Epithelial cell of umbilical artery (primary cell): Measurements from ENCODE around the gene XRCC1. TPM values are rescaled to one million over a fixed set of nuclear protein-coding genes. Genes with fewer than 3 reads are reported as not detected.

ENCODE experiments used
- total RNA-seq: library from RNA; depleted of rRNA; stranded (reverse); fragments of >200 nt; gene quantifications from 2 replicates; pipeline ENCODE4 v1.2.3, GENCODE V29; 2014

XRCC1 gene, protein sequence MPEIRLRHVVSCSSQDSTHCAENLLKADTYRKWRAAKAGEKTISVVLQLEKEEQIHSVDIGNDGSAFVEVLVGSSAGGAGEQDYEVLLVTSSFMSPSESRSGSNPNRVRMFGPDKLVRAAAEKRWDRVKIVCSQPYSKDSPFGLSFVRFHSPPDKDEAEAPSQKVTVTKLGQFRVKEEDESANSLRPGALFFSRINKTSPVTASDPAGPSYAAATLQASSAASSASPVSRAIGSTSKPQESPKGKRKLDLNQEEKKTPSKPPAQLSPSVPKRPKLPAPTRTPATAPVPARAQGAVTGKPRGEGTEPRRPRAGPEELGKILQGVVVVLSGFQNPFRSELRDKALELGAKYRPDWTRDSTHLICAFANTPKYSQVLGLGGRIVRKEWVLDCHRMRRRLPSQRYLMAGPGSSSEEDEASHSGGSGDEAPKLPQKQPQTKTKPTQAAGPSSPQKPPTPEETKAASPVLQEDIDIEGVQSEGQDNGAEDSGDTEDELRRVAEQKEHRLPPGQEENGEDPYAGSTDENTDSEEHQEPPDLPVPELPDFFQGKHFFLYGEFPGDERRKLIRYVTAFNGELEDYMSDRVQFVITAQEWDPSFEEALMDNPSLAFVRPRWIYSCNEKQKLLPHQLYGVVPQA
- 16.2 and 17.2 TPM in 2 replicates for total RNA-seq

DNA sequence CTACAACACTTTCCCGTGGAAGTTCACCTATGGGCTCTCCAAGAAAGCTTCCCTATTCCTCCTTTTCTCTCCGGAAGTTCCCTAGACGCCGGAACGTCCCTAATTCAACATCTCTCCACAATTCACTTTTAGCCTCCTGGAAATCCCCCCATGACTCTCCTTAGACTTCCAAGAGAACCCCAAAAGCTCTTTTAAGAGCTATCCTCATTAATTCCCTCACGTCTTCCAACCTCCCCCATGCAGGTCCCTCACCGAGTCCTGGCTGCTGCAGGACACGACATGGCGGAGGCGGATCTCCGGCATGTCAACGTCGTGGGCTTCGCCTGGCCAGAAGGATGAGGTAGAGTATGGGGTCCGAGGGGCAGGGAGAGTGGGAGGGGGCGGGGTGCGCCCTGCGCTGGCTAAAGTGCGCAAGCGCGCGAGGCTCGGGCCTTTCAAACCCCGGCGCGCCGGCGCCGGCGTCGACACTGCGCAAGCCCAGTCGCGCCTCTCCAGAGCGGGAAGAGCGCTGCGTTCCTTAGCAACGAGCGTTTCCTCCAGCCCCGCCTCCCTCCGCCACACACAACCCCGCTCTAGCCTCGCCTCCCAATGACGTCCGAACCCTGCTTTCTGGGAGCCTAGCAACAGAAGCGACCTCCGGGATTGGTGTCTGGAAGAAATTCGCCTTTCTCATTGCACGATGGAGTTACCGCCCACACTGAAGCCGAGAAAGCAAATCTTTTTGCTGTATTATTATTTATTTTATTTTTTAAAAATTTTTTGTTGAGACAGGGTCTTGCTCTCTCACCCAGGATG, at the start of gene XRCC1, which contains the start of gene PINLYP:
TSS of gene XRCC1 (minus strand) at position 372 of the 795 bp plus-strand sequence. CDS start at position 303, 69 bp downstream.
TSS of gene PINLYP (plus strand) at position 646 of the 795 bp plus-strand sequence. CDS start 1,391 bp downstream, outside the sequence.

DNA sequence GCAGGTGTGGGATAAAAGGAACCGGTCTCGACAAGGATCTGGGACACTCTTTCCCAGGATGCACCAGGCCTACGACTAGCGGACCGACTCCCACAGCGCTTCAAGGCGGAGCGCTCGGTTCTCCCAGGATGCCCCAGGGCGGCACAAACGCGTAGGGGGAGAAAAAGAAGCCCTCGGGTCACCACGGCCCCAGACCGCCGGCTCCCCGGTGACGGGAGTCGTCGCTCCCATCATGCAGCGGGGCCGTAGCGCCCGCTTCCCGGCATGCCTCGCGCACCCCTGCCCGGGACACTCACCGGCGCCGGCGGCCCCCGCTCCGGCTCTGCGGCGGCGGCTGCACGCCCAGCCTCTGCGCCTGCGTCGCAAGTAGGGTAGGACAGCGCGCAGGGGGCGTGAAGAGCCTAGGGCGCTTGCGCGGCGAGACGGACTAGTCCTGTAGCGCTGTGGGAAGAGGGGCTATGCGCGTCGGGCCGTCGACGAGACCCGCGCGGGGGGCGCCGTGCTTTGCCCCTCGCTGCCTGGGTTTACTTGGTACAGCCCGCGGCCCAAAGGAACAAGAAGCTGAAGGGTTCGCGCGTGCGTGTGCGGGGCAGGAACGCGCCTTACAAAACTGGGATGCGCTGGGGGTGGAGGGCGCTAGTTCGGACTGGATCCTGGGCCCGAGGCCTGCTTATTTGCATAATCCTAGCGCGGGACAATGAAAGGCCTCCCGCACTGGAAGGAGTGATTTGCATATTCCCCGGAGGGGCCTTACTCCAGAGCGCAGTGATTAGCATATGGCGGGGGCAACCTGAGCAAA, 44.1 kb upstream of the XRCC1 start, which contains the start of gene ZNF428:
TSS of gene ZNF428 (minus strand) at position 368 of the 799 bp plus-strand sequence. CDS start 5,325 bp downstream, outside the sequence.

DNA sequence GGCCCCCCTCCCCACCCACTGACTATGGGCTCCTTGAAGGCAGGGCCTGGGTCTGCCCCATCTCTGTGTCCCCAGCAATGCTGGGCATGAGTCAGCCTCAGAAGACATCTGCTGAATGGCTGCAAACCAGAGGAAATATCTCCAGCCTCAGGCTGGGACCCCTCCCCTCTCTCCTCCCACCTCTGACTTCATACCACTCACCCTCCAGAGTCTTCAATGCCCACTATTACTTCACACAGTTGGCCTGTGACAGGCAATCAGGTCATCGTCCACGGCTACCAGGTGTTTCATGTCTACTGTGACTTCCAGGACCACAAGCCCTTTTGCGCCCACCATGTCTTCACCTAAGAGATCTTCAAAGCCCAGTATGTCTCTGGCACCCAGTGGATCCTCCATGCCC, 36.5 kb upstream of the XRCC1 start, which contains the start of gene SRRM5:
TSS of gene SRRM5 (plus strand) at position 301 of the 400 bp plus-strand sequence. CDS start at position 335, 34 bp downstream.

DNA sequence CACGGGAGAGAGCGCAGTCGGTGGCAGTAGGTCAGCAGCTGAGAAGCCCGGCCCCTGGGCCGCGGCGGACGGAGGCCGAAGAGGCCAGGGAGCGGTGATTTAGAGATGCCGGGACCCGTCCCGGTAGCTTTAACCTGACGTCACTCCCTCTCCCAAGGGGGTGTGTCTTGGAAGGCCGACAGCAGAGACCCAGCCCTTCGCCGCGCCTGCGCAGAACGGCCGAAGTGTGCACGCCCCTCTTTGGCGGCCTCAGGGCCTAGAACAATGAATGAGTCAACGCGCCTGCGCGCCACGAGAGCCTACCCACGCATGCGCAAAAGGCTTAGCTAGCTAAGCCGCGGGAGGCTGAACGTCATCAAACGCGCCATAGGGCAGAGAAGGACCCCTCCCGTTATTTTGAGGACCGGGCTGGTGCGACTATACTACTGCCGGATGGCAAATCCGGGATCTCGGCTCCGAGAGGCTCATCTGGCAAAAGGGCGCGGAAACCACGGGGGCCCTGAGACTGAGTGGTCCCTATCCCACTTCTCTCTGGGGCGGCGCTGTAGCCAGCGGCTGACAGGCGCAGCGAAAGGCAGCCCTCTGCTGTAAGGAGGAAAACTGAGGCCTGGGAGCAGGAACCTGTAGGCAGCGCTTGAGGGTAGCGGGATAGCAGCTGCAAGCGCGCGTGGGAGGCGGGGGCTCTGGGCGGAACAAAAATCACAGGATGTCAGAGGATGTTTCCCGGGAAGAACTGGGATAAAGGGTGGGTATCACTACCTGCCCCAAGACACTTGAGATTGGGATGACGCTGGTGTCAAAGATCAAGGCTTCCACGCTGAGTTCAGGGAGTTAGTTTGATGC, 20.9 kb upstream of the XRCC1 start, which contains the start of the genes IRGQ and ZNF576:
TSS of gene IRGQ (minus strand) at position 136 of the 843 bp plus-strand sequence. CDS start 796 bp downstream, outside the sequence.
TSS of gene ZNF576 (plus strand) at position 597 of the 843 bp plus-strand sequence. CDS start 514 bp downstream, outside the sequence.

DNA sequence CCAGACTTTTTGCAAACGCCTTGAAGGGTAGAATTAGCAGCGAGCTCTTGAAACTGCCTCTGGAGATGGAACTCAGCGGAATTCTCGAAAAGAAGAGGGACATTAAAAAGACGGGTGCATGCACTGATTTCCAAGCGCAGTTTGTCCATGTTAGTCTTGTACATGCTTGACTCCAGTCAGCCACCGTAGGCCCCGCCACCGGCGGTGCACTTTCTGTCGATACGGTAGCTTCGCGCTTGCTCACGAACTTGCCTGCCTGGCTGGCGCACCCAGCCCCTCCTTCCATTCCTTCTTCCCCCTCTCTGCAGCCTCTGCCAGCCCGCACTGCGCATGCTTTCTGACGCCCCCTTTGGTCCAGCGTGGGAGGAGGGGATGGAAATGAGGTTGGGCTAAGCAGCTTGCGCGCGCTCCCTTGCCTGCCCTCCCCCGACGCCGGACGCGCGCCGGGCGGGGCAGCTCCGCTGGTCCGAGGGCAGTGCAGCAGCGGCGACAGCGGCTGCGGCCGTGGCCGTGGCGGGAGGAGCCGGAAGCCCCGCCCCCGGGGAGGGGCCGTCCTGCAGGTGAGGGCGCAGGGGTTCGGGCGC, 42.3 kb downstream of the XRCC1 start, which contains the start of gene ZNF575:
TSS of gene ZNF575 (plus strand) at position 227 of the 584 bp plus-strand sequence. CDS start 1,235 bp downstream, outside the sequence.

DNA sequence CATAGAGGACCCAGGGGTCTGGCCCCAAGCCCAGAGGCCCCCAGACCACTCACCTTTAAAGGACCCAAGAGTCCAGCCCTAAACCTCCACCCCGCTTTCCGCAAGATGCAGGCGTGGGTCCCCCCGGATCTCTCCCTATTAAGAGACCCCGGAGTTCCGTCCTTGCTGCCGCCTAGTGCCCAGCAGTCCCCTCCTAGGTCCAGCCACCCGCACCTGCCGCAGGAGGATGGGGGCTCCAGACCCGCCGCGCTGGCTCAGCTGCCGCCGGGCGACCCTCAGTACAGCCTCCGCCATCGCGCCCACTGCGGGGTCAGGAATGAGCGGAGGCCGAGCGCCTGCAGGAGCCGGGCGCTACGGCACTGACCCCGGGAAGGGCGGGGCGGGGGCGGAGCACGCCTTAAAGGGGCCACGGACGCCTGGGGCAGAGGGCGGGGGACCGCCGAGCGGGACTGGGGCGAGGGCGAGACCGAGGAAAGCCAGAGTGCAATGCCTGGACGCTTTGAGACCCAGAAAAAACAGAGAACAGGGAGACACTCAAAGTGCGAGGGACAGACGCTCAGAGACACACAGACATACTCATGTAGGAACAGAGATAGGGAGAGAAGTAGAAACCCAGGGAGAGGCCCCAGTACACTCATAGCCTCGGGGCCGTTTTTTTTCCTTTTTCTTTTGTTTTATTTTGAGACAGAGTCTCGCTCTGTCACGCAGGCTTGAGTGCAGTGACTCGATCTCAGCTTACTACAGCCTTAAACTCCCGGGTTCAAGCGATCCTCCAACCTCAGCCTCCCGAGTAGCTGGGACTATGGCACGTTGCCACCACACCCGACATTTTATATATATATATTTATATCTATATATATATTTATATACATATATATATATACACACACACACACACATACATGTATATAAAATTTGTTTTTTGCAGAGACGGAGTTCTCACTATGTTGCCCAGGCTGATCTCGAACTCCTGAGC, 48.2 kb downstream of the XRCC1 start, which contains the start of gene ETHE1:
TSS of gene ETHE1 (minus strand) at position 318 of the 976 bp plus-strand sequence. CDS start at position 294, 24 bp downstream.

DNA sequence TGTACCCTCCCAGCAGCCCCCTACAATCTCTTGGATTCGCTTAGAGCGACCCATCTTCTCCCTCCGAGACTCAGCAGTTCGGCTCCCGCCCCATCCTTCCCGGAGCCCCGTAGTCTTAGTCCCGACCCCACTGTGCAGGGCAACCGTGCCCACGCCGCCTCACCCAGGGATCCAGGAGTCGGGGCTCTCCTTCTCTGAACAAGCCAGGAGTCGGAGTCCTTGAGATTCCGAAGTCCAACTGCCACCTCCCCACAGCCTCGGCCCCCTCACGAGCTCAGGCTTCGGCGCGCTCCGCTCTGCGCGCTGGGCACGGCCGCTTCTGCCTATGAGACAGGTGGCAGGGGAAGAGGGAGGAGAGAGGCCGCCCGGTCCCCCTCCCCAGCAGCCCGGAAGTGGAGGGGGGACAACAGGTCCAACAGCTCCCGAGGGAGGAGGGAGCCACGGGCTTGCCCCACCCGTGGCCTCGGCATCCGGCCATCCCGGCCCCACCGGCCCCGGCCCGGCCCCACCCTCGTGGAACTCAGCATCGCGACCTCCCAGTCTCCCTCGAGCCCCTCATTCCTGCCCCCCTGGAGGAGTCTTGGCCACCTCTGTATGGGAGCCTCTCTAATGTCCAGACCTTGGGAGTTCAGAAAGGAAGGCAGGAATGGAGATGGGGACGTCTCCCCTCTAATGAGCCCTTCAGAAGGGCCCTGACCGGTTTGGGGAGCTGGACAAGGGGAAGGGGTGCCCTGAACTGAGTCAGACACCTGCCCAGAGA, 70.7 kb downstream of the XRCC1 start, which contains the start of gene PHLDB3:
TSS of gene PHLDB3 (minus strand) at position 321 of the 760 bp plus-strand sequence. CDS start 628 bp downstream, outside the sequence.

Other genes starting within 250 kb of the XRCC1 start
- gene CD177, start 221.8 kb downstream of the XRCC1 start, total RNA-seq, result not detected in 2 replicates
- not detected in 2 replicates for gene TEX101, start 160.6 kb downstream of the XRCC1 start, total RNA-seq
- not detected in 2 replicates for gene LYPD3, start 109.9 kb downstream of the XRCC1 start, total RNA-seq
- gene PHLDB3, start 70.8 kb downstream of the XRCC1 start, total RNA-seq, result 8.8 and 9.1 TPM in 2 replicates
- gene ETHE1, start 48.3 kb downstream of the XRCC1 start, total RNA-seq, result 55.8 and 114 TPM in 2 replicates
- gene ZNF575, start 42.3 kb downstream of the XRCC1 start, total RNA-seq, result not detected in 2 replicates
- gene PINLYP, start 274 bp upstream of the XRCC1 start, total RNA-seq, result 0.15 and 0.97 TPM in 2 replicates
- gene IRGQ, start 20.6 kb upstream of the XRCC1 start, total RNA-seq, result 23.1 and 28.3 TPM in 2 replicates
- 15.3 and 27.2 TPM in 2 replicates for gene ZNF576, start 21.1 kb upstream of the XRCC1 start, total RNA-seq
- not detected in 2 replicates for gene SRRM5, start 36.6 kb upstream of the XRCC1 start, total RNA-seq
- gene ZNF428, start 44.1 kb upstream of the XRCC1 start, total RNA-seq, result 50.7 and 51.7 TPM in 2 replicates
- 3.0 and 3.2 TPM in 2 replicates for gene CADM4, start 64.3 kb upstream of the XRCC1 start, total RNA-seq
- 54.9 and 91.9 TPM in 2 replicates for gene PLAUR, start 94.6 kb upstream of the XRCC1 start, total RNA-seq
- gene IRGC, start 140.5 kb upstream of the XRCC1 start, total RNA-seq, result not detected in 2 replicates
- 3.2 and 6.1 TPM in 2 replicates for gene SMG9, start 179.4 kb upstream of the XRCC1 start, total RNA-seq
- 0.46 and 0.65 TPM in 2 replicates for gene KCNN4, start 205.4 kb upstream of the XRCC1 start, total RNA-seq
- 0.32 and 0.46 TPM in 2 replicates for gene LYPD5, start 226.9 kb upstream of the XRCC1 start, total RNA-seq